Activated CD8-positive, alpha-beta memory T cell treated with anti-CD3 and anti-CD28 coated beads, Interleukin-2, amount 50 U/mL, for 48 hours (primary cell): ENCODE data around the gene GAK.
"Not testable (repeated sequence)": the region's sequence is repeated elsewhere in the genome, so short reads cannot be mapped to it uniquely, and the experiment has no call there.

Source experiments
- DNase-seq: peaks from one replicate; pipeline ENCODE4 v3.0.0-alpha.2; 2020

The GAK gene

GRCh38 chr4:931960-932712 lies at the start of gene GAK, which contains the start of gene TMEM175:
GAK (minus strand) TSS chr4:932316; CDS start chr4:932187, 129 bp downstream.
TMEM175 (plus strand) TSS chr4:932460; CDS start chr4:947740, 15,280 bp downstream.
- DNase-seq, result peak; percentile 99

- no peak for DNase-seq
These were observed 47.0 kb upstream of the GAK start for GRCh38 chr4:978957-979701.

GRCh38 chr4:976016-976415 lies 43.9 kb upstream of the GAK start:
- DNase-seq, result not testable (repeated sequence)

GRCh38 chr4:974668-975067 lies 42.6 kb upstream of the GAK start:
- no peak for DNase-seq

GRCh38 chr4:973431-974397 lies 41.6 kb upstream of the GAK start, which contains the start of gene DGKQ:
DGKQ (minus strand) TSS chr4:973569; CDS start chr4:973482, 87 bp downstream.
- DNase-seq, result peak; percentile 95

GRCh38 chr4:972651-973424 lies 40.7 kb upstream of the GAK start:
- peak; percentile 77 for DNase-seq

GRCh38 chr4:971666-972500 lies 39.8 kb upstream of the GAK start:
- no peak for DNase-seq

- no peak for DNase-seq
These were observed 38.9 kb upstream of the GAK start for GRCh38 chr4:970854-971520.

GRCh38 chr4:970046-970745 lies 38.1 kb upstream of the GAK start:
- no peak for DNase-seq

- no peak for DNase-seq
These were observed 36.7 kb upstream of the GAK start for GRCh38 chr4:968621-969394.

- DNase-seq, result no peak
These were observed 36.1 kb upstream of the GAK start for GRCh38 chr4:968221-968620.

GRCh38 chr4:967113-968104 lies 35.3 kb upstream of the GAK start:
- no peak for DNase-seq

GRCh38 chr4:966266-967112 lies 34.4 kb upstream of the GAK start:
- no peak for DNase-seq

- no peak for DNase-seq
These were observed 33.6 kb upstream of the GAK start for GRCh38 chr4:965766-966134.

GRCh38 chr4:965048-965765 lies 33.1 kb upstream of the GAK start:
- no peak for DNase-seq
